Measurements from ENCODE around the gene WWTR1. TPM values are rescaled to one million over a fixed set of nuclear protein-coding genes. Genes with fewer than 3 reads are reported as not detected.
A peak's percentile ranks its signal among the peaks of the same experiment; 100 is the strongest.

WWTR1 gene
- total RNA-seq, 1 experiment from 2014 or later = 24.4 TPM

GRCh38 chr3:149566292-149566975, 91.4 kb downstream of the WWTR1 start:
- peaks cover 0 to 5% (median 2%) of the 10 kb centered on the region in 3 experiments; a peak in 5 of 7 replicates for H3K36me3 Mint-ChIP-seq (ENCODE audit: insufficient read depth in 1 of 3, low read depth in 3 of 3)
- no peak for DNase-seq
- no peaks in the 10 kb centered on the region for H3K9me3 ChIP-seq (ENCODE audit: control insufficient read depth, low read depth, low read length)
- H3K23ac ChIP-seq (ENCODE audit: insufficient read length, low read depth, low read length) = no peak overlapping the region
- no peaks in the 10 kb centered on the region for H3K23me2 ChIP-seq (ENCODE audit: insufficient read length, low read depth, low read length, poor library complexity, severe bottlenecking)
- H3K4me3 Mint-ChIP-seq = no peak overlapping the region
- H3K27ac Mint-ChIP-seq = 0 out of 7 replicates have a peak overlapping the region, but pooled peaks of 1 of the 3 experiments have one; percentile 13
- H2AFZ ChIP-seq (ENCODE audit: low read length) = no peak overlapping the region
- H3K18ac ChIP-seq (ENCODE audit: insufficient read length, low read depth, low read length) = no peak overlapping the region
- peaks cover 17 to 19% of the 10 kb centered on the region in 2 experiments for H3K4me1 Mint-ChIP-seq
- no peaks in the 10 kb centered on the region; the same call in 1 of the 2 replicates for H3K27me3 ChIP-seq (ENCODE audit: insufficient read depth, low read length)
- H2BK120ac ChIP-seq (ENCODE audit: low read depth, low read length, poor library complexity, severe bottlenecking) = no peak overlapping the region
- no peak overlapping the region for H3T11ph ChIP-seq (ENCODE audit: low read length)
- H3K4me1 ChIP-seq (ENCODE audit: insufficient read depth, low read length) = peaks cover 4% of the 10 kb centered on the region
- H3K27ac ChIP-seq (ENCODE audit: insufficient read length, low read depth, low read length) = no peak overlapping the region
- H4K8ac ChIP-seq (replicated peaks; ENCODE audit: insufficient read length, low read depth, low read length) = no peak overlapping the region
- H3K79me1 ChIP-seq (ENCODE audit: insufficient read depth, low read depth, low read length, poor library complexity, severe bottlenecking) = no peaks in the 10 kb centered on the region
- H2BK5ac ChIP-seq (ENCODE audit: insufficient read length, low read length) = no peak overlapping the region
- no peak overlapping the region for H2BK20ac ChIP-seq (ENCODE audit: low read depth, low read length, poor library complexity, severe bottlenecking)
- no peak overlapping the region for H3K4me2 ChIP-seq (ENCODE audit: insufficient read depth, insufficient read length, low read length)
- H3K27me3 Mint-ChIP-seq (ENCODE audit: low read depth) = no peaks in the 10 kb centered on the region
- no peak overlapping the region for H2AK5ac ChIP-seq (ENCODE audit: insufficient read length, low read length)
- no peak overlapping the region for H4K5ac ChIP-seq (ENCODE audit: insufficient read length, low read depth, low read length)
- no peak overlapping the region for H3K14ac ChIP-seq (ENCODE audit: insufficient read depth, low read length)
- no peaks in the 10 kb centered on the region for H3K79me2 ChIP-seq (ENCODE audit: insufficient read depth, low read length)
- H3K9me3 Mint-ChIP-seq = no peaks in the 10 kb centered on the region; a peak in 1 of 5 replicates
- H4K91ac ChIP-seq (ENCODE audit: insufficient read length, low read depth, low read length) = no peak overlapping the region
- WGBS (ENCODE audit: extremely low coverage, insufficient read length, low lambda C conversion rate) = no CpG with 5 or more reads among the region's 6 CpGs
- H3K4ac ChIP-seq (ENCODE audit: low read depth, low read length) = no peak overlapping the region
- H2BK12ac ChIP-seq (ENCODE audit: insufficient read length, low read depth, low read length) = no peak overlapping the region
- no peaks in the 10 kb centered on the region for H4K20me1 ChIP-seq (ENCODE audit: control insufficient read depth, insufficient read depth, insufficient read length)
- H3K56ac ChIP-seq (ENCODE audit: insufficient read length, low read depth, low read length) = no peak overlapping the region
- no peak overlapping the region for H2BK15ac ChIP-seq (ENCODE audit: low read depth, low read length)
- TF ChIP-seq CTCF (conservative IDR thresholded peaks at IDR 0.05) = no peak
- H3K9ac ChIP-seq (ENCODE audit: extremely low read depth, insufficient read length, low read length) = no peak overlapping the region
